ENCODE results near the gene INHBC.

DNA sequence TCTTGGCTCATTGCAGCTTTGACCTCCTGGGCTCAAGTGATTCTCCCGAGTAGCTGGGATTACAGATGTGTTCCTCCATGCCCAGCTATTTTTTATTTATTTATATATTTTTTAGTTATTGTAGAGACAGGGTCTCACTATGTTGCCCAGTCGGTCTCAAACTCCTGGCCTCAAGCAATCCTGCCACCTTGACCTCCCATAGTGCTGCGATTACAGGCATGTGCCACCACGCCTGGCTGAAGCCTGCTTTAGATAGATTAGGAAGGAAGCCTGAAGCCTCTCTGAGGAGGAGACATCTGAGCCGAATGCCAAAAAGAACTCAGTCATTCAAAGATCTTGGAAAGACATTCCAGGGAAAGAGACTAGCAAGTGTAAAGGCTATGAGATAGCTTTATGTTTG is 10.2 kb downstream of the INHBC start:
- no peak for TF ChIP-seq POLR2A (IDR thresholded peaks at IDR 0.05)
- TF ChIP-seq, protein P1, sequence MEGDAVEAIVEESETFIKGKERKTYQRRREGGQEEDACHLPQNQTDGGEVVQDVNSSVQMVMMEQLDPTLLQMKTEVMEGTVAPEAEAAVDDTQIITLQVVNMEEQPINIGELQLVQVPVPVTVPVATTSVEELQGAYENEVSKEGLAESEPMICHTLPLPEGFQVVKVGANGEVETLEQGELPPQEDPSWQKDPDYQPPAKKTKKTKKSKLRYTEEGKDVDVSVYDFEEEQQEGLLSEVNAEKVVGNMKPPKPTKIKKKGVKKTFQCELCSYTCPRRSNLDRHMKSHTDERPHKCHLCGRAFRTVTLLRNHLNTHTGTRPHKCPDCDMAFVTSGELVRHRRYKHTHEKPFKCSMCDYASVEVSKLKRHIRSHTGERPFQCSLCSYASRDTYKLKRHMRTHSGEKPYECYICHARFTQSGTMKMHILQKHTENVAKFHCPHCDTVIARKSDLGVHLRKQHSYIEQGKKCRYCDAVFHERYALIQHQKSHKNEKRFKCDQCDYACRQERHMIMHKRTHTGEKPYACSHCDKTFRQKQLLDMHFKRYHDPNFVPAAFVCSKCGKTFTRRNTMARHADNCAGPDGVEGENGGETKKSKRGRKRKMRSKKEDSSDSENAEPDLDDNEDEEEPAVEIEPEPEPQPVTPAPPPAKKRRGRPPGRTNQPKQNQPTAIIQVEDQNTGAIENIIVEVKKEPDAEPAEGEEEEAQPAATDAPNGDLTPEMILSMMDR (IDR thresholded peaks at IDR 0.05), result no peak
